ENCODE results near the gene OPRL1. TPM values are rescaled to one million over a fixed set of nuclear protein-coding genes. Genes with fewer than 3 reads are reported as not detected.
"Not testable (repeated sequence)": the region's sequence is repeated elsewhere in the genome, so short reads cannot be mapped to it uniquely, and the experiment has no call there.

The OPRL1 gene
- total RNA-seq, 1 donor from 2014 or later, result 0.70 TPM

- intact Hi-C loops (cut with micrococcal nuclease), result no loop called here
Measured at GRCh38 chr20:64112691-64113443, 33.0 kb downstream of the OPRL1 start.

GRCh38 chr20:64113444-64113775, 33.5 kb downstream of the OPRL1 start:
- intact Hi-C loops (cut with micrococcal nuclease), result no loop called here

- intact Hi-C loops (cut with micrococcal nuclease), result no loop called here
Measured at GRCh38 chr20:64113796-64114355, 34.0 kb downstream of the OPRL1 start.

- intact Hi-C loops (cut with micrococcal nuclease), result no loop called here
Measured at GRCh38 chr20:64114356-64114971, 34.6 kb downstream of the OPRL1 start.

GRCh38 chr20:64115171-64115911, 35.5 kb downstream of the OPRL1 start:
- intact Hi-C loops (cut with micrococcal nuclease), result no loop called here

GRCh38 chr20:64116016-64116415, 36.1 kb downstream of the OPRL1 start:
- intact Hi-C loops (cut with micrococcal nuclease), result no loop called here

GRCh38 chr20:64116541-64117431, 36.9 kb downstream of the OPRL1 start:
- intact Hi-C loops (cut with micrococcal nuclease), result no loop called here

- intact Hi-C loops (cut with micrococcal nuclease), result not testable (repeated sequence)
Measured at GRCh38 chr20:64117432-64117777, 37.5 kb downstream of the OPRL1 start.

GRCh38 chr20:64119301-64119680, 39.4 kb downstream of the OPRL1 start:
- intact Hi-C loops (cut with micrococcal nuclease), result no loop called here

GRCh38 chr20:64119681-64120341, 39.9 kb downstream of the OPRL1 start:
- intact Hi-C loops (cut with micrococcal nuclease), result loop anchor here (2.0 kb wide), 2 partner anchors 37 to 81 kb away; no protein-coding TSS in a partner anchor

GRCh38 chr20:64121586-64121985, 41.7 kb downstream of the OPRL1 start:
- intact Hi-C loops (cut with micrococcal nuclease), result loop anchor here (2.0 kb wide), 2 partner anchors 39 to 83 kb away; no protein-coding TSS in a partner anchor

- intact Hi-C loops (cut with micrococcal nuclease), result not testable (repeated sequence)
Measured at GRCh38 chr20:64122927-64123326, 43.0 kb downstream of the OPRL1 start.

GRCh38 chr20:64123517-64123916, 43.6 kb downstream of the OPRL1 start:
- intact Hi-C loops (cut with micrococcal nuclease), result not testable (repeated sequence)

- intact Hi-C loops (cut with micrococcal nuclease), result no loop called here
Measured at GRCh38 chr20:64129146-64129782, 49.4 kb downstream of the OPRL1 start.

- intact Hi-C loops (cut with micrococcal nuclease), result no loop called here
Measured at GRCh38 chr20:64130271-64130670, 50.4 kb downstream of the OPRL1 start.

- intact Hi-C loops (cut with micrococcal nuclease), result no loop called here
Measured at GRCh38 chr20:64130876-64131275, 51.0 kb downstream of the OPRL1 start.

- intact Hi-C loops (cut with micrococcal nuclease), result no loop called here
Measured at GRCh38 chr20:64131406-64131805, 51.5 kb downstream of the OPRL1 start.

- intact Hi-C loops (cut with micrococcal nuclease), result no loop called here
Measured at GRCh38 chr20:64133951-64134407, 54.1 kb downstream of the OPRL1 start.

- intact Hi-C loops (cut with micrococcal nuclease), result not testable (repeated sequence)
Measured at GRCh38 chr20:64134744-64135143, 54.9 kb downstream of the OPRL1 start.
